Measurements from ENCODE around the gene KRTAP20-3.

DNA sequence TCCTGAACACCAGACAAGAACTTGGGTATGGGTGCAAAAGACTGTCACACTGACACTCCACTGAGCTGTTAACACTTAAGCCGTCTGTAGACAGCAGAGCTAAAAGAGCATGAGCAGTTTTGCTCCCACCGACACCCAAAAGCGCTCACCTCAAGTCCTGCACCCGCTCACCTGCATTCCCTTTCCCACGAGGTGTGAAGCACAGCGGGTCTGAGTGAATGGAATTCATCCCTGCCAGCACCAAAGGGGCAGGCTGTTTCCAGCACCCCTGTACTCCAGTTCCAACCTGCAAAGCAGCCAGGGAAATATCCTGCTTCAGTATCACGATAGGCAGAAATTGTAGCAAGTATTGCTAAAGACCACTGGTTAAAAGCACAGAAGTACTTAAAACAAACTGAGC is 47.2 kb downstream of the KRTAP20-3 start:
- TF ChIP-seq, protein P1, sequence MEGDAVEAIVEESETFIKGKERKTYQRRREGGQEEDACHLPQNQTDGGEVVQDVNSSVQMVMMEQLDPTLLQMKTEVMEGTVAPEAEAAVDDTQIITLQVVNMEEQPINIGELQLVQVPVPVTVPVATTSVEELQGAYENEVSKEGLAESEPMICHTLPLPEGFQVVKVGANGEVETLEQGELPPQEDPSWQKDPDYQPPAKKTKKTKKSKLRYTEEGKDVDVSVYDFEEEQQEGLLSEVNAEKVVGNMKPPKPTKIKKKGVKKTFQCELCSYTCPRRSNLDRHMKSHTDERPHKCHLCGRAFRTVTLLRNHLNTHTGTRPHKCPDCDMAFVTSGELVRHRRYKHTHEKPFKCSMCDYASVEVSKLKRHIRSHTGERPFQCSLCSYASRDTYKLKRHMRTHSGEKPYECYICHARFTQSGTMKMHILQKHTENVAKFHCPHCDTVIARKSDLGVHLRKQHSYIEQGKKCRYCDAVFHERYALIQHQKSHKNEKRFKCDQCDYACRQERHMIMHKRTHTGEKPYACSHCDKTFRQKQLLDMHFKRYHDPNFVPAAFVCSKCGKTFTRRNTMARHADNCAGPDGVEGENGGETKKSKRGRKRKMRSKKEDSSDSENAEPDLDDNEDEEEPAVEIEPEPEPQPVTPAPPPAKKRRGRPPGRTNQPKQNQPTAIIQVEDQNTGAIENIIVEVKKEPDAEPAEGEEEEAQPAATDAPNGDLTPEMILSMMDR (IDR thresholded peaks at IDR 0.05), result no peak
- no peak for TF ChIP-seq POLR2AphosphoS5 (IDR thresholded peaks at IDR 0.05)
- no peak for TF ChIP-seq POLR2A (IDR thresholded peaks at IDR 0.05)
